CD4-positive, alpha-beta memory T cell (primary cell): Measurements from ENCODE around the gene SF3B1. TPM values are rescaled to one million over a fixed set of nuclear protein-coding genes. Genes with fewer than 3 reads are reported as not detected.
"Not testable (repeated sequence)": the region's sequence is repeated elsewhere in the genome, so short reads cannot be mapped to it uniquely, and the experiment has no call there.

Experiments
- CTCF ChIA-PET: fragments of 350-600 bp; sonication (Branson Sonifier 250); formaldehyde crosslinking; loops from one replicate; lab custom pipeline; 2021; ENCODE audit warnings: inconsistent platforms; ENCODE audit not compliant: partially characterized antibody; lab: Charles Lee
- POLR2A ChIA-PET: fragments of 350-600 bp; sonication (Branson Sonifier 250); formaldehyde crosslinking; loops from one replicate; lab custom pipeline; 2021; ENCODE audit not compliant: partially characterized antibody; lab: Charles Lee
- DNase-seq, 5 donors: peaks; one replicate each; pipeline versions ENCODE4 v3.0.0 to v3.0.0-alpha.2; 2020 to 2022; ENCODE audit warnings: mixed read lengths in 1 of 5
- H3K27ac ChIP-seq: one replicate; pipeline ENCODE4 v1.7.0; 2013; ENCODE audit warnings: low read depth, low read length
- H3K27me3 ChIP-seq: 2 replicates; pipeline ENCODE4 v1.7.0; 2013; ENCODE audit warnings: mild to moderate bottlenecking, low read length, moderate library complexity; ENCODE audit not compliant: insufficient read depth
- H3K36me3 ChIP-seq: 2 replicates; pipeline ENCODE4 v1.7.0; 2013; ENCODE audit warnings: mild to moderate bottlenecking, low read length, moderate library complexity; ENCODE audit not compliant: insufficient read depth
- H3K4me1 ChIP-seq: 2 replicates; pipeline ENCODE4 v1.7.0; 2013; ENCODE audit warnings: mild to moderate bottlenecking, low read length, moderate library complexity; ENCODE audit not compliant: insufficient read depth
- H3K4me3 ChIP-seq, 2 donors: one replicate each; pipeline ENCODE4 v1.7.0; 2013; ENCODE audit warnings: low read length in 2 of 2, mild to moderate bottlenecking in 1 of 2
- H3K9me3 ChIP-seq, 2 donors: one replicate each; pipeline ENCODE4 v1.7.0; 2013; ENCODE audit warnings: low read length in 2 of 2, control low read depth in 1 of 2; ENCODE audit not compliant: control insufficient read depth in 1 of 2
- H3K27ac Mint-ChIP-seq, 7 donors: one replicate each; pipeline ENCODE4 v1.8.0; 2020 to 2021; ENCODE audit warnings: mixed read lengths in 7 of 7, mild to moderate bottlenecking in 6 of 7, inconsistent platforms in 3 of 7, moderate library complexity in 3 of 7
- H3K27me3 Mint-ChIP-seq, 2 donors: one replicate each; pipeline ENCODE4 v1.8.0; 2020 to 2021; ENCODE audit warnings: mixed read lengths in 2 of 2
- H3K36me3 Mint-ChIP-seq, 2 donors: one replicate each; pipeline ENCODE4 v1.8.0; 2020 to 2021; ENCODE audit warnings: mixed read lengths in 2 of 2, inconsistent platforms in 1 of 2, mild to moderate bottlenecking in 1 of 2
- H3K4me1 Mint-ChIP-seq, 4 donors: one replicate each; pipeline ENCODE4 v1.8.0; 2020 to 2021; ENCODE audit warnings: mixed read lengths in 4 of 4, mild to moderate bottlenecking in 1 of 4
- H3K4me3 Mint-ChIP-seq, 8 donors: one replicate each; pipeline ENCODE4 v1.8.0; 2020 to 2021; ENCODE audit warnings: mixed read lengths in 8 of 8, mild to moderate bottlenecking in 7 of 8, moderate library complexity in 6 of 8, inconsistent platforms in 3 of 8
- H3K9me3 Mint-ChIP-seq, 8 donors: one replicate each; pipeline ENCODE4 v1.8.0; 2020 to 2021; ENCODE audit warnings: mixed read lengths in 8 of 8, mild to moderate bottlenecking in 5 of 8, inconsistent platforms in 3 of 8, moderate library complexity in 1 of 8
- intact Hi-C: fragments of 100-400 bp; cut with micrococcal nuclease; formaldehyde crosslinking; loops from one replicate; pipeline ENCODE4 v1.15.1; 2023
- polyA plus RNA-seq, 2 donors: library from polyadenylated mRNA; unstranded; fragments of 300-500 nt; fragmentation: Illumina TruSeq; gene quantifications; one replicate each; pipeline ENCODE4 v1.2.3, GENCODE V29; 2021
- total RNA-seq, 2 experiments: library from RNA; stranded (reverse); gene quantifications; one replicate each; pipeline ENCODE4 v1.2.3, GENCODE V29; 2021

SF3B1 gene
- total and polyA plus RNA-seq, 4 experiments from 2014 or later: 103 to 604 (median 378) TPM

DNA sequence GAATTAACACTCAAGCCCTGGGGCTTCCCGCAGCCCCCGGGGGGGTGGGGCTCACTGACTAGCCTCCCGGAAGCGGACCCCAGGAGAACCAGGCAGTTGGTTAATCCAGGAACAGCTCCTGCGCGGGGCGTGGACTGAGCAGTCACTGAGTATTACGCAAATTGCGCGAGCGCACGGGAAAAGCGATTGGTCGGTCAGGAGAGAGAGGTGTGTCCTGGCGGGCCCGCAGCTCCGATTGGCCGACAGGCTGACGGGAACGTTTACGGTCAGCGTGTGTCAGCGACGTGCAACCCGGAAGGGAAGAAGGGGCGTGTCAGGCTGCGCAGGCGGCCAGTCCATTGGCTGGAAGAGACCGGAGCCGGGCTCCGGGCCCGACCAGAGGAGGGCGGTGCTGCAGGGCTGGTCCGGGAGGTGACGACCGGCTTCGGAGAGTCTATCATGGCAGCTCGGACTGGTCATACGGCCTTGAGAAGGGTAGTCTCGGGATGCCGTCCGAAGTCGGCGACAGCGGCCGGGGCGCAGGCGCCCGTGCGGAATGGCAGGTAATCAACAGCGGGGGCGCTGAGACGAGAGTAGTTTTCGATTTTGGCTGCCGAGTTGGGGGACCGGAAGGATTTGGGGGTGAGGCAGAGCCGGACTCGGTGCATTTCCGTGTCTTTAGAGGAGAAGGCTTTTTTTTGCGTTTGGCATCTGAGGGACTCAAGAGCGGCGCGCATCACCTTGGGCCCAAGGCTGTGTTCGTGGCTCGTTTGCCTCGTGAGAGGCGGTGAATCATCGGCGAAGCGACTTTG, 18.5 kb upstream of the SF3B1 start, which contains the start of gene COQ10B:
Gene COQ10B (plus strand): TSS at position 430 of the 791 bp plus-strand sequence. CDS start 9 bp downstream, at position 439.
- Histone ChIP-seq H3K4me3 (peak within 1 kb of the TSS; percentile 87 to 88), H3K4me1 (peaks cover 36% of the 10 kb centered on the region), H3K36me3 (no peaks in the 10 kb centered on the region), H3K27ac (peak within 1 kb of the TSS; percentile 99), H3K27me3 (no peaks in the 10 kb centered on the region), H3K9me3 (no peaks in the 10 kb centered on the region)
- H3K4me1 Mint-ChIP-seq: peaks cover 28 to 65% (median 41%) of the 10 kb centered on the region in 4 donors
- POLR2A ChIA-PET: interaction anchor here (0.7 to 6.3 kb wide), 20 partner anchors 9 to 814 kb away, joined by 3 to 187 read pairs (median 4); partner anchors contain the start of genes CCDC150, GTF3C3, HSPD1 and HSPE1
- no peaks in the 10 kb centered on the region for H3K9me3 Mint-ChIP-seq
- peaks cover 2 to 25% of the 10 kb centered on the region in 2 donors for H3K36me3 Mint-ChIP-seq
- CTCF ChIA-PET: interaction anchor here (0.8 to 2.9 kb wide), 5 partner anchors 15 to 253 kb away, joined by 3 to 22 read pairs (median 4); partner anchors contain the start of genes HSPD1, HSPE1 and SF3B1
- H3K4me3 Mint-ChIP-seq: peak within 1 kb of the TSS; percentile 96 to 100 (median 99)
- intact Hi-C loops: loop anchor here (1.0 to 5.0 kb wide), 8 partner anchors 18 to 1796 kb away; partner anchors contain the start of genes ANKRD44, HSPE1, MARS2 and SF3B1
- H3K27me3 Mint-ChIP-seq: peaks cover 2 to 3% of the 10 kb centered on the region in 2 donors
- H3K27ac Mint-ChIP-seq: peak within 1 kb of the TSS; percentile 99 to 100 (median 100)
- DNase-seq: peak; percentile 97 to 99 (median 99)

- H3K4me1 Mint-ChIP-seq: peaks cover 26 to 59% (median 38%) of the 10 kb centered on the region in 4 donors
Observed at GRCh38 chr2:197452754-197453122, 17.9 kb upstream of the SF3B1 start.

DNA sequence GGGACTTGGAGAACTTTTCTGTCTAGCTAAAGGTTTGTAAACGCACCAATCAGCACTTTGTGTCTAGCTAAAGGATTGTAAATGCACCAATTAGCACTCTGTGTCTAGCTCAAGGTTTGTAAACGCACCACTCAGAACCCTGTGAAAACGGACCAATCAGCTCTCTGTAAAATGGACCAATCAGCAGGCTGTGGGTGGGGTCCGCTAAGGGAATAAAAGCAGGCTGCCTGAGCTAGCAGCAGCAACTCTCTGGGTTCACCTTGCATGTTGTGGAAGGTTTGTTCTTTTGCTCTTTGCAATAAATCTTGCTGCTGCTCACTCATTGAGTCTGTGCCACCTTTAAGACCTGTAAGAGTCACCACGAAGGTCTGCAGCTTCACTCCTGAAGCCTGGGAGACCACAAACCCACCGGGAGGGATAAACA, 16.1 kb upstream of the SF3B1 start:
- H3K27me3 ChIP-seq, H3K27me3 Mint-ChIP-seq, H3K36me3 ChIP-seq, H3K27ac ChIP-seq, DNase-seq, H3K9me3 Mint-ChIP-seq, H3K9me3 ChIP-seq, H3K4me3 ChIP-seq: not testable (repeated sequence)
- peaks cover 18 to 47% (median 26%) of the 10 kb centered on the region in 4 donors for H3K4me1 Mint-ChIP-seq
- intact Hi-C loops: loop anchor here (5.0 kb wide), 2 partner anchors 254 to 1794 kb away; partner anchors contain the start of gene SLC39A10
- peak overlapping the region in 3 of 7 donors; percentile 19 to 84 (median 71) for H3K27ac Mint-ChIP-seq
- peak overlapping the region in 4 of 8 donors; percentile 33 to 75 (median 48) for H3K4me3 Mint-ChIP-seq
- peaks cover 23% of the 10 kb centered on the region for H3K4me1 ChIP-seq
- ChIA-PET POLR2A (interaction anchor here (0.7 to 6.3 kb wide), 3 partner anchors 10 to 49 kb away, joined by 3 to 187 read pairs (median 102); partner anchors contain the start of genes HSPD1, HSPE1 and SF3B1), CTCF (interaction anchor here (2.1 to 2.9 kb wide), 2 partner anchors 13 to 16 kb away, joined by 8 to 11 read pairs; partner anchors contain the start of gene SF3B1)
- peaks cover 0 to 16% of the 10 kb centered on the region in 2 donors for H3K36me3 Mint-ChIP-seq

More at GRCh38 chr2:197452754-197453122, 17.9 kb upstream of the SF3B1 start:
- H3K27ac ChIP-seq: peak overlapping the region; percentile 99
- no peaks in the 10 kb centered on the region for H3K36me3 ChIP-seq
- Mint-ChIP-seq H3K27ac (peak overlapping the region; percentile 99 to 100 (median 100)), H3K36me3 (peaks cover 0 to 21% of the 10 kb centered on the region in 2 donors), H3K4me3 (peak overlapping the region; percentile 96 to 100 (median 99)), H3K9me3 (no peaks in the 10 kb centered on the region), H3K27me3 (peaks cover 2 to 3% of the 10 kb centered on the region in 2 donors)
- POLR2A ChIA-PET: interaction anchor here (0.7 to 6.3 kb wide), 18 partner anchors 8 to 814 kb away, joined by 3 to 187 read pairs (median 4); partner anchors contain the start of genes CCDC150, GTF3C3, HSPD1 and HSPE1
- no peaks in the 10 kb centered on the region for H3K9me3 ChIP-seq
- intact Hi-C loops: loop anchor here (1.0 to 5.0 kb wide), 8 partner anchors 17 to 1795 kb away; partner anchors contain the start of genes ANKRD44, HSPE1, MARS2 and SF3B1
- H3K27me3 ChIP-seq: no peaks in the 10 kb centered on the region
- peak overlapping the region; percentile 87 to 88 for H3K4me3 ChIP-seq
- CTCF ChIA-PET: interaction anchor here (0.8 to 2.9 kb wide), 6 partner anchors 13 to 254 kb away, joined by 3 to 22 read pairs (median 4); partner anchors contain the start of genes HSPD1, HSPE1 and SF3B1
- H3K4me1 ChIP-seq: peaks cover 34% of the 10 kb centered on the region
- DNase-seq: no peak

DNA sequence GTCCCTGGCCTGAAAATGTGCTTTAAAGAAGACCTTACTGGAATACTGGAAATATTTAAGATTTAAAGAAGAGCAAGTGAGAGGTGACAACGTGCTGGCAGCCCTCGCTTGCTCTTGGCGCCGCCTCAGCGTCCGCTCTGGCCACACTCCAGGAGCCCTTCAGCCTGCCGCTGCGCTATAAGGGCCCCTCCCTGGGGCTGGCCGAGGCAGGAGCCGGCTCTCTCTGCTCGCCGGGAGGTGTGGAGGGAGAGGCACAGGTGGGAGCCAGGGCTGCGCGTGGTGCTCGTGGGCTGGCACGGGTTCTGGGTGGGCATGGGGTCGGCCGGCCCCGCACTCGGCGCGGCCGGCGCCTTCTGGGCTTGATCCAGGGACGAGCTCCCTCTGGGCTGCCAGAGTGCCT, 15.6 kb upstream of the SF3B1 start:
- no peaks in the 10 kb centered on the region for H3K9me3 Mint-ChIP-seq

GRCh38 chr2:197446844-197447243, 12.0 kb upstream of the SF3B1 start:
- Histone ChIP-seq H3K27me3 (no peaks in the 10 kb centered on the region), H3K36me3 (no peaks in the 10 kb centered on the region), H3K4me3 (no peak overlapping the region), H3K27ac (no peak overlapping the region), H3K4me1 (no peaks in the 10 kb centered on the region), H3K9me3 (no peaks in the 10 kb centered on the region)
- Mint-ChIP-seq H3K36me3 (no peaks in the 10 kb centered on the region), H3K4me1 (peaks cover 0 to 9% (median under 1%) of the 10 kb centered on the region in 4 donors), H3K4me3 (no peak overlapping the region), H3K27ac (no peak overlapping the region), H3K9me3 (no peaks in the 10 kb centered on the region), H3K27me3 (peaks cover 0 to 1% of the 10 kb centered on the region in 2 donors)
- POLR2A ChIA-PET: no interaction called here
- no peak for DNase-seq
- CTCF ChIA-PET: no interaction called here
- intact Hi-C loops: no loop called here

More for the DNA sequence above, 15.6 kb upstream of the SF3B1 start:
- Histone ChIP-seq H3K4me3 (no peak overlapping the region), H3K27ac (no peak overlapping the region), H3K9me3 (no peaks in the 10 kb centered on the region), H3K36me3 (no peaks in the 10 kb centered on the region), H3K4me1 (peaks cover 21% of the 10 kb centered on the region), H3K27me3 (no peaks in the 10 kb centered on the region)
- H3K36me3 Mint-ChIP-seq: peaks cover 0 to 13% of the 10 kb centered on the region in 2 donors
- intact Hi-C loops: loop anchor here (5.0 kb wide), 2 partner anchors 253 to 1793 kb away; partner anchors contain the start of gene SLC39A10
- H3K27ac Mint-ChIP-seq: no peak overlapping the region
- POLR2A ChIA-PET: interaction anchor here (5.7 to 6.3 kb wide), 2 partner anchors 15 to 50 kb away, joined by 102 to 187 read pairs; partner anchors contain the start of genes HSPD1, HSPE1 and SF3B1
- H3K27me3 Mint-ChIP-seq: peaks cover 2 to 3% of the 10 kb centered on the region in 2 donors
- CTCF ChIA-PET: interaction anchor here (2.1 kb wide), 1 partner anchor 15 kb away, joined by 8 read pairs; the partner anchor contains the start of gene SF3B1
- H3K4me3 Mint-ChIP-seq: no peak overlapping the region
- peaks cover 16 to 42% (median 22%) of the 10 kb centered on the region in 4 donors for H3K4me1 Mint-ChIP-seq
- DNase-seq: no peak

DNA sequence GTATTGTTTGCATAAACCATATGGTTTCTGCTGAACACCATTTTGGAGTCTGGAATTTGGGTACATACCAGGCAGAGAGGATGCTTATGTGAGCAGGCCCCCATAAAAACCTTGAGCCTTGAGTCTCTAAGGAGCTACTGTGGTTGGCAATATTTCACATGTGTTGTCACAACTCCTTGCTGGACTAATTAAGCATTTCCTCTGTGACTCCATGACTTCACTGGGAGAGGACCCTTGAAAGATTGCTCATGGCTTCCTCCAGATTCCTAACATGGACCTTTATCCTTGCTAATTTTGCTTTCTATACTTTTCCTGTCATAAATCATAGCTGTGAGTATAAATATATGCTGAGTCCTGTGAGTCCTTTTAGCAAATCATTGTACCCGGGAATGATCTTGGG, 10.9 kb upstream of the SF3B1 start:
- no peaks in the 10 kb centered on the region for H3K36me3 ChIP-seq
- H3K27me3 ChIP-seq: no peaks in the 10 kb centered on the region
- H3K9me3 ChIP-seq: no peaks in the 10 kb centered on the region
- no peak for DNase-seq
- Mint-ChIP-seq H3K36me3 (no peaks in the 10 kb centered on the region), H3K27ac (no peak overlapping the region), H3K4me3 (no peak overlapping the region), H3K27me3 (no peaks in the 10 kb centered on the region), H3K9me3 (no peaks in the 10 kb centered on the region), H3K4me1 (no peaks in the 10 kb centered on the region)
- H3K4me3 ChIP-seq: no peak overlapping the region
- intact Hi-C loops: no loop called here
- H3K4me1 ChIP-seq: no peaks in the 10 kb centered on the region
- no peak overlapping the region for H3K27ac ChIP-seq
- ChIA-PET CTCF (no interaction called here), POLR2A (no interaction called here)
